Dermis blood vessel endothelial cell (primary cell): ENCODE data around the gene TAOK3. TPM values are rescaled to one million over a fixed set of nuclear protein-coding genes. Genes with fewer than 3 reads are reported as not detected.

Source experiments
- DNase-seq: peaks from one replicate; pipeline ENCODE4 v3.0.0; 2010
- total RNA-seq: library from RNA; depleted of rRNA; stranded (reverse); fragments of >200 nt; gene quantifications from 2 replicates; pipeline ENCODE4 v1.2.3, GENCODE V29; 2014

Gene TAOK3
- total RNA-seq, 1 donor from 2014 or later = 27.2 TPM

DNA sequence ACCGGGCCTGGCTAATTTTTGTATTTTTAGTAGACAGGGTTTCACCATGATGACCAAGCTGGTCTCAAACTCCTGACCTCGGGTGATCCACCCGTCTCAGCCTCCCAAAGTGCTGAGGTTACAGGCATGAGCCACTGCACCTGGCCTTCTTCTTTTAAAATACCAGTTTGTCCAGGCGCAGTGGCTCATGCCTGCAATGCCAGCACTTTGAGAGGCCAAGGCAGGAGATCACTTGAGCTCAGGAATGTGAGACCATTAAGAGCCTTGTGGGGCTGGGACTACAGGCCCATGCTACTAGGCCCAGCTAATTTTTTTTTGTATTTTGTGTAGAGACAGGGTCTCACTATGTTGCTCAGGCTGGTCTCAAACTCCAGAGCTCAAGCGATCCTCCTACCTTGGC is 244.8 kb downstream of the TAOK3 start:
- no peak for DNase-seq

DNA sequence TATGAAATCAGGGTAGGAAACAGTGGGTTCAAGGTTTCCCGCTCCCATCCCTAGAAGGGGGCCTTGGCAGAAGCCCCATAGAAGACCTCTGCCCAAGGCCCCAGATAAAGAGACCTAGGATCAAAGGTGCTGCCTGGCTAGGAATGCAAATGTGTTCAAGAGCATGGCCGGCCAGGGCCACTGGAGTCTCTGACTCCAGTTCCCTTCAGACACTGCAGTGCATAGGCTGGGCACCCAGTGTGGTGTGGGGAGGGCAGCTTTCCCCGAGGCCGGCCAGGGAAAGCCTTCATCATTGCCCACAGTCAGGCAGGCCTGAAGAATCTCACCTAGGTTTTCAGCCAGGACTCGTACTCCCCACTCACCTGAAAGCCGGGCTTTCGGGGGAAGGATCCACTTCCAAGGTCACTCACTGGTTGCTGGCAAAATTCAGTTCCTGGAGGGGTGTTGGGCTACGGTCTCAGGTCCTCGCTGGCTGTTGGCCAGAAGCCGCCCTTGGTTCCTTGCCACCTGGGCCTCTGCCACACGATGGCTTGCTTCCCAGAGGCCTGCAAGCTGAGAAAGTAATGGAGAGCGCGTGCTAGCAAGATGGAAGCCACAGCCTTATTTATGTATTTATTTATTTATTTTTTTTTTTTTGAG is 246.5 kb downstream of the TAOK3 start:
- no peak for DNase-seq

DNA sequence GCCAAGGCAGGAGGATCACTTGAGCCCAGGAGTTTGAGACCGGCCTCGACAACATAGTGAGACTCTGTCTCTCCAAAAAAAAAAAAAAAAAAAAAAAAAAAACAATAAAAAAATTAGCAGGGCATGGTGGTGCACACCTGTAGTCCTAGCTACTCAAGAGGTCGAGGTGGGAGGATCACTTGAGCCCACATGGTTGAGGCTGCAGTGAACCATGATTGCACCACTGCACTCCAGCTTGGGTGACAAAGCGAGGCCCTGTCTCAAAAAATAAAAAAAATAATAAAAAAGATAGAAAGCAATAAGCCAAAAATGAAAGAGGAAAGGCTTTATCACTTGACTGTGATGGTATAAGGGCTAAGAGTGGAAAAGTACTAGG is 247.0 kb downstream of the TAOK3 start:
- no peak for DNase-seq

DNA sequence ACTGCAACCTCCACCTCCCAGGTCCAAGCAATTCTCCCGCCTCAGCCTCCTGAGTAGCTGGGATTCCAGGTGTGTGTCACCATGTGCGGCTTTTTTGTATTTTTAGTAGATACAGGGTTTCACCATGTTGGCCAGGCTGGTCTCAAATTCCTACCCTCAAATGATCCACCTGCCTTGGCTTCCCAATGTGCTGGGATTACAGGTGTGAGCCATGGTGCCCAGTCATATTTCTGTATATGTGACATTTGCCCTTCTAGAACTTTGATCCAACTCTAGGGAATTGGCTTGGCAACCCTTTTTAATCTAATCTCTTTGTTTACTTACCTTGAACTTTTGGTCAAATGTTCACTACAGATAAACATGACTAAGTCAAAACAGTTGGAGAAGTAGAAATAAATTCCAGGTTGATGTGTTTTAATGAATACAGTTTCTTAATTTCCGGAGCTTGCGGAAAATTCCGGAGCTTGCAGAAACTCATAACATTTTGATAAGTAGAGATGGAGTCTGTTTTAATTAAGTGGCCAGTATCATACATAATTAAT is 248.3 kb downstream of the TAOK3 start:
- no peak for DNase-seq

DNA sequence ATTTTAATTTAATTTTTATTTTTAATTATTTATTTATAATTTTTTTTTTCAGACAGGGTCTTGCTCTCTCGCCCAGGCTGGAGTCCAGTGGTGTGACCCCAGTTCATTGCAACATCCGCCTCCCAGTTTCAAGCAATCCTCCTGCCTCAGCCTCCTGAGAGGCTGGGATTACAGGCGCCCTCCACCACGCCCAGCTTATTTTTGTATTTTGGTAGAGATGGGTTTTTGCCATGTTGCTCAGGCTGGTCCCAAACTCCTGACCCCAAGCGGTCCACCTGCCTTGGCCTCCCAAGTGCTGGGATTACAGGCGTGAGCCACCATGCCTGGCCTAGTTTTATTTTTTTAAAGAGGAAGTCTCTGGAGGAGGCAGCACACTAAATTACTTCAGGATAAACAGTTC is 250.4 kb downstream of the TAOK3 start:
- DNase-seq = no peak

DNA sequence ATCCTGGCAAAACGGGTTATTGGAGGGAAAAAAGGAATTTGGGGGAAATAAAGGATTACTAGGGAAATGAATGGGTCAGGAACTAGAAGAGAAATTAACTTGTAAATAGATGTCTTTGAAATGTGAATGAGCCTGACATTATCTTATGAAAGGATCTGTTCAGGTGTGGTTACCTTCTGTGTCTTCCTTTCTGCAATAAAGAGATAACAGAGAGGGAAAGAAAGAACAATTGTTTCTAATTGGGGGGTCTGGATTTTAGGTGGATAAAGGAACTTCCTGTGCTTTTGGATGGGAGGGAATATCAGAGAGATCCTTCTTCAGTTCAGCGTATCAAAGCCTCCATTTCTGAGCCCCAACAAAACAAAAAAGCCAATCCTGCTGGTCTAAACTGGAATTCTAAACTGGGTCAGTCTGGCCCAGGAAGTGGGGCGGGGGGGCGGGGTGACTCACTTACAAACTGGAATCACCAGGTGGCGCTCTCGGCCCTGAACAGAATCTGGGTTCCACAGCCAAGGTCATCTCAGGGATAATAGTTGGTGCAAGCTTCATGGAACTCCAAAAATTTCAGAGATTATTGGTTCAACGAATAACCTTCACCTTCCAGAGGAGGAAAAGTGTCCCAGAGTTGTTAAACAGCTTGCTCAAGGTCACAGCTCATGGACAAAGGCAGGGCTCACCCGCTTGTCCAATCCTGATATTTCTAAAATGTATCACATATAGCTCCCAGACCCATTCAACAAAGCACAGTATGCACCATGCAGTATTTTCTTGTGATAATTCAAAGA is 251.9 kb downstream of the TAOK3 start:
- peak; percentile 77 for DNase-seq

DNA sequence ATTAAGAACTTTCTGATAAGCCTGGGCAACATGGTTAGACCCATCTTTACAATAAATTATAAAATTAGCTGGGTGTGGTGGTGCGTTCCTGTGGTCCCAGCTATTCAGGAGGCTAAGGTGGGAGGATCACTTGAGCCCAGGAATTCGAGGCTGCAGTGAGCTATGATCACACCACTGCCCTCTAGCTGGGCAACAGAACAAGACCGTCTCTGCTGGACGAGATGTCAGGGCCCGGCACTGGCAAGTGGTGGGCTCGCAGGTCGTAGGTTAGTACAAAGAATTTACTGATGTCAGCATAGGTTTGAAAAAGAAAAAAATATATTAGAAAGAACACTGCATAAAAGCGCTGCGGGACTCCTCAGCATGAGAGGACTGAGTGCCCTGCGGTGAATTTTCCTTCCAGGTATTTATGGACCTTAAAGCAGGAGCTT is 253.2 kb downstream of the TAOK3 start:
- DNase-seq = no peak

DNA sequence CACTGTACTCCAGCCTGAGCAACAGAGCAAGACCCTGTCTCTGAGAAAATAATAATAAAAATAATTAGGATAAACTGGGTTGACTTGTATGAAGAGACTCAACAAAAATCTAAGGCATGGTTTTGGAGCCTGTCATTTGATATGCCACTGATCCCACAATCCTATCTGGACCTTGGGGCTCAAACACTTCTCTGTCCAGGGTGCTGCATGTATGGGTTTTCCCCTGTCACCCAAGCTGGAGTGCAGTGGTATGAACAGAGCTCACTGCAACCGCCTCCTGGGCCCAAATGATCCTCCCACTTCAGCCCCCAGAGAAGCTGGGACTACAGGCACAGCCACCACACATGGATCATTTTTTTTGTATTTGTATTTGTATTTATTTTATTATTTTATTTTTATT is 263.6 kb downstream of the TAOK3 start:
- DNase-seq = no peak

DNA sequence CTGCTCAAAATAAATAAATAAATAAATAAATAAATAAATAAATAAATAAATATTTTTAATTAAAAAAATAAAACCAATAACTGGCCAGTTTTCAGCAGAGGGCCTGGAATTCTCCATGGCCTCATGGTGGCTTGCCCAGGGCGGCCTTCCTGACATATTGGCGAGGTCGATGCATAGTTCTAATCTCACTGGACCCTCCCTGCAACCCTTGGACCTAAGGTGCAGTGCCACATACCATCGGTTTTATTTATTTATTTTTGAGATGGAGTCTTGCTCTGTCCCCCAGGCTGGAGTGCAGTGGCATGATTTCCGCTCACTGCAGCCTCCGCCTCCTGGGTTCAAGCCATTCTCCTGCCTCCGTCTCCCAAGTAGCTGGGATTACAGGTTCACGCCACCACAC is 265.0 kb downstream of the TAOK3 start:
- no peak for DNase-seq

DNA sequence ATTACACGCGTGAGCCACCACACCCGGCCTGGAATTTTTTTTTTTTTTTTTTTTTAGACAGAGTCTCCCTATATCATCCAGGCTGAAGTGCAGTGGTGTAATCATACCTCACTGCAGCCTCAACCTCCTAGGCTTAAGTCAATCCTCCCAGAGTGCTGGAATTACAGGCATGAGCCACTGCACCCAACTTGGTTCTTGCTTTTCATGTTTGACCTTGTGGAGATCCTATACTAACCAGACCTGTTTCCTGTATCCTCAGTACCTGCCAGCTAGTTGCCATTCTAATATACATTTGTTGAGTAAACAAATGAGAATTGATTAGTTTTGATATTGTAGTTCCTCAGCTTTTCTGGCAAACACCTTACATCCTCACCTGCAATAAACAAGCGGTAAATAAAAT is 265.7 kb downstream of the TAOK3 start:
- DNase-seq = no peak

DNA sequence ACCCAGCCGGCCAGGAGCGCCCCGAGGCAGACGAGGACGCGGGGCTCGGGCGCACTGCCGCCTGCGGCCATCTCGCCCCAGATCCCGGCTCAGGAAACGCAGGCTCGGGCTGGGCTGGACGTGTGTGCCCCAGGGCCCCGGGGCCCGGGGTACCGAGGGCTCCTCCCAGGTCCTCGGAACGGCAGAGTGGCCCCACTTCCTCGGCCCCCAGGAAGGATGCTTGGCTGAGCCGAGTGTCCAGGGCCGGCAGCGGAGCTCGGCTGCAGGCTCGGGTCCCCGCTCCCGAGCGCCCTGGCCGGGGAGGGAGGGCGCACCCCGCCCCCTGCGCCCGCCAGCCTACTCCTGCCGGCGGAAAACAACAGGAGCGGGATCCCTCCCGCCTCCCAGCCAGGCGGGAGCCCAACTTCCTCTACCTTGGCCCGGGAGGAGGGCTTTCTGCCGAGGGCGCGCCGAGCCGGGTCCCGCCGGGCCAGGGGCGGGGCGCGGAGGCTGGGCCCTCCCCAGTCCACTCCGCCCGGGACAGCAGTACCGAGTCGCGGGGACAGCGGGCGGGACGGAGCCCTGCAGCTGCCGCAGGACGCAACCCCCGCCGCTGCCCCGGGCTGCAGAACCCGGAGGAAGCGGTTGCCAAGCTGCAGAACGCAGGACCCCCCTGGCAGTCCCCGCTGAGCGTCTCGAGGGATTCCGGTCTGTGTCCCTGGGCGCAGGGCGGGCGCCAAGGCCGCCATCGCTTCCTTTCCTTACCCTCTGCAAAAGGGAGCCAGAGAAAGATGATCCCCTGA is 268.9 kb downstream of the TAOK3 start, which contains the start of gene VSIG10:
Gene VSIG10 (minus strand): TSS at position 411 of the 782 bp plus-strand sequence. CDS start 340 bp downstream, at position 71.
- DNase-seq = peak; percentile 71

DNA sequence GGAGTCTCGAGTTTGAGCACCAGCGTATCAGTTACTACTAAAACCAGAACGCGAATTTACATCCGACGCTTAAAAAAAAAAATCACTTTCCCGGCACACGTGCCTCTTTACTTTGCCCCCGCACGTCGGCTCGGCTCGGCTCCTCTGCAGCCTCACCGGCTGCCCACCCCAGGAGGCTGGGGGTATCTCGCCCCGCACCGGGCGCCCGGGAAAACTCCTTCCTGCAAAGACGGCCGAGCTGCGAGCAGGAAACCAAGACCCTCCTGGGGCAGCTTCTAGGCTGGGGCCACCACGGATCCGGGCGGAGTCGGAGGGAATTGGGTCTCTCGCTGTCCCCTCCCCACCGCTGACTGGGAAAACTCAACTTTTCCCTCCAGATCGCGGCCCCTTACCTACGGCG is 269.5 kb downstream of the TAOK3 start:
- peak; percentile 41 for DNase-seq

DNA sequence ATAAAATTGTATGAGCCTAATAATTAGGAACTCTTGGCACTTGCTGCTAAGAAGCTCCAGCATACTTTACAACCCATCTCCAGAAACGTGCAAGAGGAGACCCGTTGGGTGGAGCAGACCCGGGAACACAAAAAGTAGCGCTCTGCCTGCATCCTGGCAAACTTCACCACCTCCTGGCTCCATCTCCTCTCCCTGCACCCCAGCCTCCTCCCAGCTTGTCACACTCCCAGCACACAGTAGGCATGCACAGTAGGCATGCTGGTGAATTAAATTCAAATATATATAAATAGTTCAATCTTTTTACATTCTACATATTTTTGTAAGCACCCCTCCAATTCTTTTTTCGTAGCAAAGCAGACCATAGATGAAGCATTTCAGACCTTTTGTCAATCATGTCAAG is 270.1 kb downstream of the TAOK3 start:
- no peak for DNase-seq

DNA sequence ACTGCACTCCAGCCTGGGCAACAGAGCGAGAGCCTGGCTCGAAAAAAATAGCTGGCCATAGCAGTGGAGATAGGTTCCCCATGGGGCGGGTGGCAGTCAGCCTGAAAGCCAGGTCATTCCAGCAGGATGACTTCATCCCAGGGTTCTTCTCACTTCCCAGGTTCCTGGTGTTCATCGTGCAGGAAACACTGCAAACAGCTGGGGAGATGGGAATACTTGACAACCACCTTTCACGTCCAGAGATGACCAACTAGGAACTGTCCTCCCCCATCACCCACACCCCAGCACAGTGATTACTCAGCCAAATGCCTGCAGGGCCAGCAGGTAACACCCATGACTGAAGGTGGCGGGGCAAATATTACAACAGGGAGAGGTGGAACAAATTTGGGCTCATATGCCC is 270.6 kb downstream of the TAOK3 start:
- no peak for DNase-seq

DNA sequence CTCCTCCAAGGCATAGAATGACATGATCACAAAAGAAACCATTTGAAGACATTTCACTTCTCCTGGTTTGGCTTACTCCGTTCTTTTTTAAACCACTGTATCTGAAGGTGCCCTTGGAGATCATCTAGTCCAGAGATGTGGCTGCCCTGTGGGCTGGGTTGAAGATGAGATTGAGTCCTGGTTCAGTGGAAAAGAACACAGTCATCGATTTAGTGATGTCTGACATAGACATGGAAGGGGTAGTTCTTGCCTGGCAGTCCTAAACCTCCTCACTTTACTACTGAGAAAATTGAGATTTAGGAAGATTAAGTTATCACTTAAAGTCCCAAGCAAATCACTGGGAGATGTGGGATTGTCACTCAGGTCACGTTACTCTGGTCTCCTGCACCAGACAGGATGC is 271.7 kb downstream of the TAOK3 start:
- DNase-seq = no peak

Other genes starting within 250 kb of the TAOK3 start
- 164 and 193 TPM in 2 replicates for gene PEBP1, start 236.8 kb downstream of the TAOK3 start, total RNA-seq
- 32.3 and 33.0 TPM in 2 replicates for gene SUDS3, start 3.6 kb upstream of the TAOK3 start, total RNA-seq